ENCODE measurements around the gene RNU6-7. TPM values are rescaled to one million over a fixed set of nuclear protein-coding genes. Genes with fewer than 3 reads are reported as not detected.

Gene RNU6-7
- polyA plus RNA-seq, 1 of the 3 experiments (the other 2 are of a cell fraction), result not detected

GRCh38 chr14:32205984-32206383, 4.1 kb downstream of the RNU6-7 start:
- H3K4me2 ChIP-seq, result no peak overlapping the region
- H3K36me3 ChIP-seq (replicated peaks in 1 of 2; ENCODE audit: control insufficient read depth in 1 of 2, insufficient read depth in 2 of 2, low read length in 1 of 2), result no peaks in the 10 kb centered on the region
- no peaks in the 10 kb centered on the region for H4K20me1 ChIP-seq (ENCODE audit: insufficient read depth)
- H2AFZ ChIP-seq (ENCODE audit: low read depth), result no peak overlapping the region
- H3K9ac ChIP-seq, result no peak overlapping the region
- peaks cover 16% of the 10 kb centered on the region for H3F3A ChIP-seq (replicated peaks; ENCODE audit: insufficient read depth)
- TF ChIP-seq FOSL2 (IDR thresholded peaks at IDR 0.05; ENCODE audit: borderline replicate concordance, low read depth) (no peak), SMC3 (IDR thresholded peaks at IDR 0.05; ENCODE audit: low read depth, low read length) (no peak), ZBTB33 (IDR thresholded peaks at IDR 0.05; ENCODE audit: borderline replicate concordance, low read depth) (no peak), USF1 (IDR thresholded peaks at IDR 0.05; ENCODE audit: borderline replicate concordance, low read depth) (no peak), FOXJ3 (CRISPR knock-in tag; IDR thresholded peaks at IDR 0.05) (no peak), CHD2 (IDR thresholded peaks at IDR 0.05; ENCODE audit: low read length, partially characterized antibody) (no peak), CTCF (IDR thresholded peaks at IDR 0.05) (no peak), ELF1 (IDR thresholded peaks at IDR 0.05) (no peak), SIN3A (IDR thresholded peaks at IDR 0.05; ENCODE audit: borderline replicate concordance, low read depth, low read length) (no peak), REST (IDR thresholded peaks at IDR 0.05; ENCODE audit: low read depth, low read length) (no peak), FOXM1 (IDR thresholded peaks at IDR 0.05; ENCODE audit: low read depth) (no peak), RCOR1 (IDR thresholded peaks at IDR 0.05; ENCODE audit: low read length) (no peak), JUND (IDR thresholded peaks at IDR 0.05) (no peak), MXI1 (IDR thresholded peaks at IDR 0.05; ENCODE audit: low read depth, low read length) (no peak), IRF3 (IDR thresholded peaks at IDR 0.05; ENCODE audit: low read depth, low read length) (no peak), RFX5 (IDR thresholded peaks at IDR 0.05; ENCODE audit: low read length) (no peak), YY1 (IDR thresholded peaks at IDR 0.05; ENCODE audit: low read depth) (no peak), GATA2 (CRISPR knock-in tag; IDR thresholded peaks at IDR 0.05) (no peak)
- CTCF ChIA-PET, result interaction anchor here (1.2 to 1.6 kb wide), 3 partner anchors 9 to 264 kb away, joined by 3 to 6 read pairs (median 4); no protein-coding TSS in a partner anchor
- H3K4me3 ChIP-seq (ENCODE audit: low read depth in 2 of 2, low read length in 1 of 2), result no peak overlapping the region
- 91% methylated on average over 4 of the region's 4 CpGs for WGBS (ENCODE audit: low lambda C conversion rate)
- peaks cover 0 to 6% of the 10 kb centered on the region in 2 experiments; a peak in 2 of 4 replicates for H3K4me1 ChIP-seq (ENCODE audit: control insufficient read depth in 1 of 2, insufficient read depth in 2 of 2, low read depth in 1 of 2, low read length in 1 of 2)
- 0 out of 2 replicates have a peak, but pooled peaks cover 3% of the 10 kb centered on the region for H3K9me3 ChIP-seq
- no peaks in the 10 kb centered on the region for H3K79me2 ChIP-seq (ENCODE audit: insufficient read depth)
- POLR2A ChIA-PET, result no interaction called here
- H3K9me2 ChIP-seq, result no peaks in the 10 kb centered on the region
- no peaks in the 10 kb centered on the region for H3K27me3 ChIP-seq (ENCODE audit: insufficient read depth)
- no peak for DNase-seq
- no peak overlapping the region for H3K27ac ChIP-seq (ENCODE audit: low read depth in 2 of 2, low read length in 1 of 2)
